Globus pallidus (tissue), 1 donor: ENCODE data around the gene CXXC5.

Experiments
- DNase-seq: peaks from one replicate; pipeline ENCODE4 v3.0.0-alpha.2; 2015; ENCODE audit warnings: low spot score

CXXC5 gene

DNA sequence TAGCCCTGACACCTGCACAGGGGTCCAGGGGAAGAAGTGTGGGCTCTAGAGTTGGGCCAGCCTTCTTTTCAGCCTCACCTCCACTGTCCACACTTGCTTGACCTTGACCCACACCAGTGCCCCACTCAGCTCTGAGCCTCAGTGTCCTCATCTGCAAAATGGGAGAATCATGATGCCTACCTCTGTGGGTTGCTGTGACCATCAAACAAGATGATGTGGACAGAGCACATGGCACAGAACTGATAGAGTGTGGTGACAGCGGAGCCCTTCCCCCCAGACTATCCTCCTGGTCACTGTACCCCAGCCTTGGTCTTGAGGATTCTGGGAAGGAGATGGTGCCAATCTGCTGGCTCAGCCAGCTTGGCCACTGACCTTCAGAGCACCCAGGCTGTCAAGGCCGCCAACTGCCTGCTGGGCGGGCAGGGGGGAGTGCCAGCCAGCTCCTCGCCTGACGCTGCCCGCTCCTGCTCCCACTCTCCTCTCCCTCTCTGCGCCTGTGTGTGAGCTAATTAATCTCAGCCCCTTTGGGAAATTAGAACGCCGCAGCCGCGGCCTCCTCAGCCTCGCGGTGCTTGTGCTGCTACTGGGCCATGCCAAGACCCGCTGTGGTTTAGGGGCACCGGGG, 16.7 kb downstream of the CXXC5 start:
- peak; percentile 83 for DNase-seq

DNA sequence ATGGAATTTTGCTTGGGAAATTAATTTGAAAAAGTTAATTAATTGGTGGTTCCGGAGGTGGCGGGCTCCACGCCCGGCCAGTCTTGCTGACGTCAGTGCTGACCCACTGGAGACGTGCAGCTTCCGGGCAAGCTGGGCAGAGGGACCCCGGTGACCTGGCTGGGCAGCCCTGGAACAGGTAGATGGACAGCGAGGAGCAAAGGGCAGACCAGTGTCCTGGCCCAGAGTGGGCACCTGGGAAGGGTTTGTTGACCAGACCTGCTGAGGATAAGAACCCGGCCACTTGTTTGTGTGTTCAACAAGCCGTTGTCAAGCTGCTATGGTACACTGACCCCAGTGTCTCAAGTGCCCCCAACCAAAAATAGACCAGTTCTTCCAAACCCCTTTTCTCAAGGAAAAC, 17.5 kb downstream of the CXXC5 start:
- no peak for DNase-seq

DNA sequence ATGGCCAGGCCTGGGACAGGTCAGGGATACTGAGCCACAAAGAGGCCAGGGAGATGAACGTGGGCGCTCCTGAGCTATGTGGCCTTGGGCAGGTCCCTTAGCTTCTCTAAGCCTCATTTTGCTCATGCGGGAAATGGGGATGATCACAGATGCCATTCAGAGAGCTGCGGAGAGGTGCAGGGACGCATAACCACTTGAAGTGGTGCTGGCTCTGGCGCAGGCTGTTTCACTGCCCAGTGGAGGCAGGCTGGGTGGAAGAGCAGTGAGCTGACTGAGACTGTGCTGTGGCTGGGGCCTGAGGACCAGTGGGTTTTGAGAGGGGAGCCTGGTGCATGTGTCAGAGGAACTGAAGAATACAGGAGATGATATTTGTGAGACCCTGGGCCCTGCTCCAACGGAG, 18.4 kb downstream of the CXXC5 start:
- DNase-seq, result no peak

DNA sequence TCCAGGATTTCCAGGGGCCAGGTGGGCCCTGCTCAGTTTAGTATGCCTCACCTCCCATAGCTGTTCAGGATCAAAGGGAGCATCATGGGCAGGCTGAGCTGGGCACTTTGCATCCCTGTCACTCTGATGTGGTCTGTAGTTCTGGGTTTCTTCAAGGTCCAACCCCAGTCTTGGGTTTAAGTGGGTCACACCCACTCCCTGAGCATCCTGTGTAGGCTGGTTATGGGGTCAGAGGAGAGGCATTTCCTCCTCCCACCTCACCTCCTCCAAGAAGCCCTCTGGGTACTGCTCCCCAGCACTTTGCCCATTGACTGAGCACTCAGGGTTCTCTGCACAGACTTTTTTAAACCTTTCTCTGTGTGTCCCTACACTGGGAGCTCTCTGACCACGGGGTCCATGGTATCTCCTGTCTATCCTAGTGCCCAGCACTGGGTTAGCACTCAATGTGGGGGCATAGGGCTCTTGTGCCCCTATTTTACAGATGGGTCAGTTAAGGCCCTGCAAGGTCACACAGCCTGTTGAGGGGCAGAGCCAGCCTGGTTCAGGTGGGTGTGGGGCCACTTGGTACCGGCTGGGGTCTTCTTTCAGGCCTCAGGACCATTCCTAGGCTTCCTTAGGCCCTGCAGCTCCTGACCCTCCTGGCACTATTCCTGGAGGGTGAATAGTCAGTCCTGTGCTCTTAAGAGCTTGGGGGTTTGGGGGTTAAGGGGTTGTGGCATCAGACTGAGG, 19.0 kb downstream of the CXXC5 start:
- no peak for DNase-seq

DNA sequence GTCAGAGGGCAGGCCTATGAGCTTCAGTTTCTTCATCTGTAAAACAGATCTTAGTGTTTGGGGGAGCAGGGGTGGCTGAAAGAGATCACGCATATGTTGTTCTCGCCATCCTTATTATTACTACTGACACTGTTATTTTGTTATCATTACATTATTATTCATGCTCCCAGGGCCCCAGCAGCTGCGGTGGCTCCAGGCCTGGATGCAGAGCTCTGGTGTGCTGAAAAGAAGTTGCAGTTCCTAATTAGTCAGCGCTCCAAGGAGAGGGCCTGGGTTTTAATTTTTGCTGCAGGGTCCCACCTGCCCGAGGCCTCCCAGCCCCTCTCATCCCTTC, 19.5 kb downstream of the CXXC5 start:
- no peak for DNase-seq

DNA sequence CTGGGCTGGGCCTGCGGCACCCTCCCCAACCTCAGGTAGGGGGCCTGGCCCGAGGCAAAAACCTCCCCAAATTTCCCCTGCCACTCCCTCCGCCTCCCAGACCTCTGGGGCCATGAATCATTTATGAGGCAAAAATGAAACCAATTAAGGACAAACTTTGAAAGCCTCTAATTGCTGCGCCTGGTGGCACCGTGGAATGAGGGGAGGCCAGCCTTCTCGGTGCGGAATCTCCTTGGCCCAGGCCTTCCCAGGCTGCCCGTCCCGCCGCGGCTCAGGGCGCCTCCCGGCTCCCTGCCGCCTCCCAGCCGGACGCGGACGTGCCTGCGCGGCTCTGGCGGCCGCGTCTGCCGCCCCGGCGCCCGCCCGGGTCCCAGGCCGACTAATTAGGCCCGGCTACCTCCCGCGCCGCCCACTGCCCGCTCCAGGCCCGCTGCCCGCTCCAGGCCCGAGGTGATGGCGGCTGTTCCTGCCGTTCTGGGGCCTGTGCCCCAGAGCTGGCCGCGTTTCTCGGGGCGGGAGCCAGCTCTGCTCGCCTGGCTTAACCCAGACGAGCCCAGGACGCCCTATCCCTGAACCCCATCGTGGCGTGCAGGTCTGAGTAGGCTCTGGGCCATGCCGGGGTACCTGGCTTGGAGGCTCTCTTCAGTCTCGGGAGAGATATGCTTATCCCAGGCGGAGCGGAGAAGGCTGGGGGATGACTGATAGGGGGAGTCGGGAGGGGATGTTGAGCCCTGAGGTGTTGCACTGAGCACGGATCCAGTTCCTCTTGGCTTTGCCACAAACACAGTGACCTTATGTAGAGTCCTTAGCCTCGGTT, 20.1 kb downstream of the CXXC5 start:
- peak; percentile 64 for DNase-seq

DNA sequence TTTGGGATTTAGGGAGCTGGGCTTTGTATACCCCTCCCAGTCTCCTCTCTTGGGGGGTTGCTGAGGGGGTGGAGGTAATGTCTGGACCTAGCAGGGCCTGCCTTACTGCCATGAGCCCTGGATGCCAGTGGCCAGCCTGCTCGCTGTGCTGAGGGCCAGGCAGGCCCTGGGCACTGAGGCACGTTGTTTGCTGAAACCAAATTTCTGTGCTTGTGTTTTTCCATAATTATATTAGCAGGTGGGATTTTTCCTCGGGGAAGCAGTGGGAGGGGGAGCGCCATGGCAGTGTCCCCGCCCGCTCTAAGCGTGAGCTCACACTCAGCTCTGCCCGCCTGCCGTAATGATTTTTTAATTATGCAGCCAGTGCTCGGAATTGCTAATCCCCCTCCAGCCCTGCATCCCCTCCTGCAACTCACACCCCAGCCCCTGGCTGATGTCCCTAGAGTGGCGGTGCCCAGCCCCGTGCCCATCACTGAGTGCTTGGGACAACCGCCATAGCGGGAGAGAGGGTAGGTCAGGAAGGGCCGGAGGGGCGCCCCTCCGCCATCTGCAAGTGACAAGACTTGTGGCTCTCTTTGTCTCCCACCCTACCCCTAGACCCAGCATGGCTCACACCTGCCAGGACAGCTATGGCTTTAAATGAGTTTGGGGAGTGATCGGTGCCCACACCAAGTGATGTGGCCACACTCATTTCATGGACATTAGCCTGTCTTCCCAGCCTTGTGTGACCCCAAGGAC, 20.9 kb downstream of the CXXC5 start:
- DNase-seq, result no peak

DNA sequence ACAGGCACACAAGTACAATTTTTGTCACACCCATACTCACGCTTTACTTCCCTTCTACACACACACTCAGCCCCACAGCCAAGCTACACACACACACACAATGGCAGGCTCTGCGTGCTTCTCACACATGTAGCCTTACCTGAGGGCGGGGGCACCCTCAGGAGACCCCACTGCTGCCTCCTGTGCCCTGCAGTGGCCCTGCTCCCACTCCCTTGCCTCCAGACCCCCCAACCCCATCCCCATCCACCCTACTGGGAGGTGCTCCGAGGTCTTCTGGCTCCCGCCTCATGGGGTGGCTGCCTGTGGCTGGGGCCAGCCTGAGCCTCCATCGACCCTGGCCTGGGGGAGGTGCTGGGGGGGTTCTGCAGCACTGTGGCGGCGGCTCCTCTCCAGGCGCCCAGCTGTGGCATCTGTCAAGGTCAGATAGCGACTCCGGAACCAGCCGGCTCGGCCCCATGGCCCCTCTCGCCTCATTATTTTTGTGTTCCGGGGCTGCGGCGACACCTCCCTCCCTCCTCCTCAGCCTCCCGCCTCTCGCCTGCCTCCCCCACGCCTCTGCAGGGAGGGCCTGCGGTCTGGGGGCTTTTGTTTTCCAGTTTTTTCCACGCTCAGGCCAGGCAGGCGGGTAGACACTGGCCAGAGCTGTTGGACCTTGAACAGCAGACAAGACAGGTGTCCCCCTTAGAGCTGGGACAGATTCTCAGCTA, 21.7 kb downstream of the CXXC5 start:
- no peak for DNase-seq

DNA sequence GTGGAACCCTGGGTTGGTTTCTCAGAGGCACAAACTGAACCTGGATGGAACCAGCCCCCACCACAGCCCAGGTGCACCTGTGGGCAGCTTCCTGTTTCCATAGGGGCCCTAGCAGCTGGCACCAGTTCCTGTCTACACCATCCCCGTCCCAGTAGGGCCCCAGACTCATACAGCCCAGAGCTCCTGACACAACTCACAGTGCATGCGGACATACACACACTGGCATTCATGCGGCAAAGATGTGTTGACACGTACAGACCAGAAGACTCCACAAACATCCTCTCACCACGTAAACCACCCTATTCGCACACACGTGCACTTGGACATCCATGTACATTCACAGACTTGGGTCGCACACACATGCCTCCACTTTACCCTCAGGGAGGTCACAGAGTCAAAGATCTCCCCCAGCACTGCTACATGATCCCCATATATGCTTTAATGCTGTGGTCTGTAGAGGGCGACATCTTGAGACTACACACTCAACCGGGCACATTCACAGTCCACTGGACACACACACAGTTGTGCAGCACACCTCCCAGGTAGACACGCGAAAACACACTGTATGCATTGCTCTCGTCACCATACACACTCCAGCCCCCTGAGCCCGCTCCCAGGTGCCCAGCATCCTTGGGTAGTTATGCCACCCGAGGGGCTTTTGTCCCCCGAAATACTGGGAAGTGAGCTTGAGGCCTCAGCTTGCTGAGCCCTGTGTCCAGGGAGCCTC, 22.4 kb downstream of the CXXC5 start:
- peak; percentile 74 for DNase-seq

DNA sequence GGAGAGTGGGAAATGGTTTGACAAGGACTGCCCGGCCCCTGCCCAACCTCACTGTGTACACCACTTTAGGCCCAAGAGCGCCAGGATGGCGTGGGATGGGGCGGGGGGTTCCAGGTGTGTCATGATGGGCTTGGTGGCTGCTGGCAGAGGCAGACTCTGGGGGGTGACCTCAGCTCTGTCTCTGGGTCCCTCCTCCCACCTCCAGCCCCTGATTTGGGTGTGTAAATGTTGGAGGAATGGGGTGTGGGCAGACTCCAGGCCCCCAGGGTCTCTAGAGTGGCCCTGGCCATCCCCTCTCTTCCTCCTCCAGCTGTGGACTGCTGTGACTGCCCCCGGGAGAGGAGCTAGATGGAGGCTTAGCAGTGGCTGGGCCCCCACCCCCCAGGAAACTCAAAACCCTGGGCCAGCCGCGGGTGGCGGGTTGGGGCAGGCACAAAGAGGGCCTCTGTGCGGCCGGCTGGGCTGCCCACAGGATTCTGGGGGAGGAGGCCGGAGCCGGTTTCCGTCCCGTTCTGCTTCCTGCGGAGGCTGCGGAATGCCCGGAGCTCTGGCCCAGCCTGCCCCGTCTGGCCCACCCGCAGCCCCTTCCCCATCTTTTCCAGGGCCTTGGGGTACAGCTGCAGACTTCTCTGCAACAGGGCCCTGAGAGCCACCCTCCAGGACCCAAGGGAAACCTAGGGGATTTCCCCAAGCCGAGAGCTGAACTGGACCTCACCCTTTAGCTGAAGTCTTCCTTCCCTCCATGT, 23.1 kb downstream of the CXXC5 start:
- peak; percentile 94 for DNase-seq

DNA sequence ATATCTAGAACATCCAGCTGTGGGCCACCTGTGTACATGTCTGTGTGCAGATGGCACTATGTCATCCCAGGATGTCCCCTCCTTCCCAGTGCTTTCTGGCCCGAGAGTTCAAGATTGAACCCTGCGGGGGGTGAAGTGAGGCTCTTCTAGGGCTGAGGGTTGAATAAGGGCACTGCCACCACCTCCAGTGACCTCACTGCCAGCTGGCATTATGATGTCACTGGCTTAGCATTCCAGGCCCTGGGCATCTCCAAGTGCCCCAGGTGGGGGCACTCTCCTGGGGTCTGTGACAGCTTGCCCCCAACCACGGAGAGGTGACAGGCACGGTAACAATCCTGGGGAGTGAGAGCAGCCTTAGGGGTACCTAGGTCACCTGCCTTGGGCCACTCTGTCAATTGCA, 27.1 kb downstream of the CXXC5 start:
- DNase-seq, result no peak

DNA sequence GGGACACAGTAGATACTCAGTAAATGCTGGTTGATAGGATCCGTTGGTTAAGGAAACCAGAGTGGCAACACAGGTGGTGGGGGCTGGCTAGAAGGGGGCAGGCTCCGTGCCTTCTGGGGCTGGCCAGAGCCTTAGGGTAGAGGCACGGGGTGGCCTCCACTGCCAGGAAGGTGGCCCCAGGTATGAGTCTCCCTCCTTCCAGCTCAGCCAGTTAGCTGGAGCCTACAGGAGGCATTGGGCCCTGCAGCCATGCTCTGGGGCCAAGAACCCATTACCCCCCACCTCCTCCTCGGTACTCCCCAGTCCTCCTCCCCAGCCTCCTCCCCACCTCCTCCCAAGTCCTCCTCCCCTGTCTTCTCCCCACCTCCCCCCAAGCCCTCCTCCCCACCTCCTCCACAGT, 27.7 kb downstream of the CXXC5 start:
- no peak for DNase-seq

DNA sequence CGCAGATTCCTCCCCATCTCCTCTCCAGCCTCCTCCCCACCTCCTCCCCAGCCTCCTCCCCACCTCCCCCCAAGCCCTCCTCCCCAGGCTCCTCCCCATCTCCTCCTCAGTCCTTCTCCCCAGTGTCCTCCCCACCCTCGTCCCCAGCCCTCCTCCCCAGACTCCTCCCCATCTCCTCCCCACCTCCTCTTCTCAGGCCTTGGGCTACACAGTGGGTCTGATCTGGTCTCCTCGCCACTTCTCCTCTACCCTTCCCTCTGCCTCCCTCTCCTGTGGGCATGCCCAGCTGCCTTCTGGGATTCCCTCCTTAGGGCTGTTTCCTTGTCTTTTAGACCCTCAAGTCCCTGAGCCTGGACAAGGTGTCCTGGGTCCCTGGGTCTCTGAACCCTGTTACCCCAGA, 28.3 kb downstream of the CXXC5 start:
- DNase-seq, result peak; percentile 78

DNA sequence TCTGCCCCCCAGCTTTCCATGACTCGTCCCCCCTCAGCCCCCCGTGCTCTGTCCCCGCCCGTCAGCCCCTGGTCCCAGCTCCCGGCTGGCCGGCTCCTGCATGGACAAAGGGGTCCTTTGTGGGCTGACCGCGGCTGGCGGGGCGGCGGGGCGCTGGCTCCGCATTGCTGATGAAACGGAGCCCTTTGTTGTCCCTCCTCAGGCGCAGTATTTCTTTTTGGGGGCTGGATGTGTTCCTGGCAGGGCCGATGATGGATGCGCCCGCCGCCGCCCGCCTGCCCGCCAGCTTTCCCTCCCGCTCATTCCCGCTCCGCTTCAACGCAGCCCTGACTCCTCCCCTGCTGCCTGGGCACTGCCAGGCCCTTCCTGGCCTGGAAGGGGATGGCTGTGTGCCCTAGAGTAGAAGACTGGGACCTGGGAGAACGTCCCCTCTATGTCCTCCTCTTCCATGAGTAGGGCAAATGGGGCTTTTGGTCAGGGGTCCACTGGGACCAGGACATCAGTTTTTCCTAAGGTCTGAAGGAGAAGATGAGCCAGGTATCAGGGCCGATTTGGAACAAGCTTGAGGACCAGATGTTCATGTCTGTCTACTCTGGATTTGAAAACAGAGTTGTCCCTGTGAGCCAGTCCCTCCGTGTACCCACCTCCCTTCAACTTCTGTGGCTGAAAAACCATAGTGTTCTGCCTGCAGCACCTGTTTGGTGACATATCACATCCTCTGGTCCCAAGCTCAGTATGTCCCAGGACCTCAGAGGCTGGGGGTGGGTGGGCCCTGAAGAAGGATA, 29.0 kb downstream of the CXXC5 start:
- DNase-seq, result peak; percentile 96

DNA sequence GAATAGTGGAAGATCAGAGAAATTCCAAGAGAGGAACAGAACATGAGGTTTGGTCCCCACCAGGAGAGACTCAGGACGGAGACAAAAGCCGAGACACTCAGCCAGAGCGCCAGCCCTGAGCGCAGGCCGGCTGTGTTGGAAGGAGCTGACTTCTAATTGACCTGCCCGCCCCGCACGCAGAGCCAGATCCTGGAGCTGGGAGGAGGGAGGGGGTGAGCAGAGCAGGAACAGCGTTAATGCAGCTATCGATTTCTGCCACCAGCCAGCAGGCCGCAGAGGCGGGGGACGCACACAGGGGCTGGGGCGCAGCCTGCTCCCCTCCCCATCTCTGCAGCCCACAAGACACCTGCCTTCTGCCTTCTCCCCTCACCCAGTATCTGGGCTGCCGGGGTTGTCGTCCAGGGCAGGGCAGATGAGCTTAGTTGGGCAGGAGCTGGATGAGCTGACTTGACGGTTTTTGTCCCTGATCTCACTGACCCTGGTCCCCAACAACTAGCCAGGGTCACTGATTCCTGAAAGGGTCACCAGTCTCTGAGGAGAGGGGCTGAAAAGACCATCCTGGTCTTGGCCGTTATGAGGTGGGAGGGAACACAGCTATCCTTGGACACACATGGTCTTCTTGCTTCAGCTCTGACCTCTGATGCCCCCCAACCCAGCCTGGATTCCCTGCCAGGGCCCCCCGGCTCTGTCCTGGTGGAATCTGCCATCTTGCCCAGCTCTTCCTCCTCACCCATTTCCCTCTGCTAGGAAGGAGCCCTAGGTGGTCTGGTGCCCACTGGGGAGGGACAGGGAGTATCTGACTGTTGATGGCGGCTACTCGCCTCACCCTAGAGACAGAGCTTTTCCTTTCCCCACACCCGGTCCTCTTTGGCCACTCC, 29.8 kb downstream of the CXXC5 start:
- DNase-seq, result peak; percentile 64

DNA sequence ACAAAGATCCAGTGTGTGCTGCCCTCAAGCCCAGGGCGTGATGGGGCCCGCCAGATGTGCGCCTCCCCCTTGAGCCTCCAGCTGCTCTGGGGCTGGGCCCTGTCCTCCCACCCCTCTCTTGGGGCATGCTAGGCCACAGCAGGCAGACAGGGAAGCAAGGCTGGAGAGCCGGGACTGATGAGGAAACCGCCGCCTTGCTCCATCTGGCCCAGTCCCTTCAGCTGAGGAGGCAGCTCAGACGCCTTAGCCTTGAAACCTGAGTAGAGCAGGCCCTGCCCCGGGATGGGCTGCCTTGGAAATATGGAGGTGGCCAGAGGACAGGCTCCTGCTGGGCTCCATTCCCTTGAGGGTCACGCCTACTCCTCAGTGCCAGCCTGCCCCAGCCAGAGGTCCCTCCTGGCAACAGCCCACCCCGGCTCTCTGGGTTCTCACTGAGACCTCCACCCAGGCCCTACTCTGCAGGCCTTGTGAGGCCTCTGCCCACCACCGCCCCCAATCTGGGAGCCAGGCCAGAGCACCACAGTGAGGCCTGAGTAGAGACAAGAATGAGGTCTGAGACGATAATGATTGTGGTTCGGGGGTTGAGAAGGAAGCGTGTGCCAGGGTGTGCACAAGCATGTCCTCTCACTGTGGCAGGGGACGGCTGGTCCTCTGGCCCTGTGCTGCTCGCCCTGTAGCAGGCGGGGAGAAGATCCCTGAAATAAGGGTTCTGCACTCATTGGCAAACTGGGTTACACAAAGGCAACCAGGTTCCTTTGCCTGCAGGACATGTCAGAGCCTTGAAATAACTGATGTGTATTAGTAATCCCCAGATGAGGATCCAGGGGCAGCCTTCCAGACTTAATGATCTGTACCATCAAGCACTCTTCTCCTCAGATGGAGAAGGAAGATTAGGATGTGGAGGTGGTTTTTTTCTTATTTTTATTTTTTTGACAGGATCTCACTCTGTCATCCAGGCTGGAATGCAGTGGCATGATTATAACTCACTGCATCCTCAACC, 30.9 kb downstream of the CXXC5 start:
- DNase-seq, result peak; percentile 77

DNA sequence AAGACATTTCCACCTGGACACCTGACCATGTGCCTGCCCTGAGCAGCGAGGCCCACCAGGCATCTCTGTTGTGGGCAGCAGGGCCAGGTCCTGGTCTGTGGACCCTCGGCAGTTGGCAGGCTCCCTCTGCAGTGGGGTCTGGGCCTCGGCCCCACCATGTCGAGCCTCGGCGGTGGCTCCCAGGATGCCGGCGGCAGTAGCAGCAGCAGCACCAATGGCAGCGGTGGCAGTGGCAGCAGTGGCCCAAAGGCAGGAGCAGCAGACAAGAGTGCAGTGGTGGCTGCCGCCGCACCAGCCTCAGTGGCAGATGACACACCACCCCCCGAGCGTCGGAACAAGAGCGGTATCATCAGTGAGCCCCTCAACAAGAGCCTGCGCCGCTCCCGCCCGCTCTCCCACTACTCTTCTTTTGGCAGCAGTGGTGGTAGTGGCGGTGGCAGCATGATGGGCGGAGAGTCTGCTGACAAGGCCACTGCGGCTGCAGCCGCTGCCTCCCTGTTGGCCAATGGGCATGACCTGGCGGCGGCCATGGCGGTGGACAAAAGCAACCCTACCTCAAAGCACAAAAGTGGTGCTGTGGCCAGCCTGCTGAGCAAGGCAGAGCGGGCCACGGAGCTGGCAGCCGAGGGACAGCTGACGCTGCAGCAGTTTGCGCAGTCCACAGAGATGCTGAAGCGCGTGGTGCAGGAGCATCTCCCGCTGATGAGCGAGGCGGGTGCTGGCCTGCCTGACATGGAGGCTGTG, 32.4 kb downstream of the CXXC5 start:
- DNase-seq, result peak; percentile 7
